ENCODE data around the gene SLC35D1.
"Not testable (repeated sequence)": the region's sequence is repeated elsewhere in the genome, so short reads cannot be mapped to it uniquely, and the experiment has no call there.

Gene SLC35D1

DNA sequence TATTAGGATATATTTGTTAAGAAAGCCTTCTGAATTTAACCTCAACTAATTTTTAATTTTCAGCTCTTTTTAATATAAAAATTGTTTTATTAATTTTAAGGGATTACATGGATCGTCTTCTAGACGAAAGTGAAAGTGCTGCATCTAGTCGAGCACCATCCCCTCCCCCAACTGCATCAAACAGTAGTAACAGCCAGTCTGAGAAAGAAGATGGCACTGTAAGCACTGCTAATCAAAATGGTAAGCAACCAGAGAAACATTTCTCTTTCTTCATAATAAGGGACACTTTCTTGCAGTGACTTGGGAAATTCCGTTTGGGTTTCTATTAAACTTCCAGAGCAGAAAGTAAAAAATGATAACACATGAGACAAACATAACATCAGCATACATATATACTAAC, 72.3 kb downstream of the SLC35D1 start:
- TF ChIP-seq TAF1 (IDR thresholded peaks at IDR 0.05; ENCODE audit: low read depth, low read length), result no peak
- no peak for TF ChIP-seq POLR2A (IDR thresholded peaks at IDR 0.05; ENCODE audit: low read depth, low read length)
- no peak for TF ChIP-seq PAX5 (IDR thresholded peaks at IDR 0.05; ENCODE audit: insufficient read depth, low read length, severe bottlenecking)
- no peak for TF ChIP-seq POU2F2 (IDR thresholded peaks at IDR 0.05; ENCODE audit: low read depth, low read length)
- no peak for TF ChIP-seq POLR2AphosphoS5 (IDR thresholded peaks at IDR 0.05; ENCODE audit: low read depth, low read length)
- no peak for TF ChIP-seq SPI1 (IDR thresholded peaks at IDR 0.05; ENCODE audit: low read depth, low read length)
- FAIRE-seq, result peak; percentile 41
- no peak for DNase-seq (ENCODE audit: insufficient read length, low spot score)

GRCh38 chr1:66980745-66981367, 73.1 kb downstream of the SLC35D1 start:
- no peak for FAIRE-seq
- no peak for DNase-seq (ENCODE audit: insufficient read length, low spot score)
- no peak for TF ChIP-seq TAF1 (IDR thresholded peaks at IDR 0.05; ENCODE audit: low read depth, low read length)
- no peak for TF ChIP-seq POLR2AphosphoS5 (IDR thresholded peaks at IDR 0.05; ENCODE audit: low read depth, low read length)
- no peak for TF ChIP-seq SPI1 (IDR thresholded peaks at IDR 0.05; ENCODE audit: low read depth, low read length)
- no peak for TF ChIP-seq POU2F2 (IDR thresholded peaks at IDR 0.05; ENCODE audit: low read depth, low read length)
- TF ChIP-seq POLR2A (IDR thresholded peaks at IDR 0.05; ENCODE audit: low read depth, low read length), result no peak
- no peak for TF ChIP-seq PAX5 (IDR thresholded peaks at IDR 0.05; ENCODE audit: insufficient read depth, low read length, severe bottlenecking)

DNA sequence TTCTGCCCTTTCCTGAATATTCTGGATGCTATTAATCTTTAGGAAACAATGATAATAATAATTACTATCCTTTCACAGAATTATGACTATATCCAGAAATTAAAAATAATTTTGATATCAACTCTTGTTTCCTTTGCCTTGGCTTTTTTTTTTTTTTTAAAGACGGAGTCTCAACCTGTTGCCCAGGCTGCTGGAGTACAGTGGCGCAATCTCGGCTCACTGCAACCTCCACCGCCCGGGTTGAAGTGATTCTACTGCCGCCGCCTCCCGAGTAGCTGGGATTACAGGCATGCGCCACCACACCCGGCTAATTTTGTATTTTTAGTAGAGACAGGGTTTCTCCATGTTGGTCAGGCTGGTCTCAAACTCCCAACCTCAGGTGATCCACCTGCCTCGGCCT, 74.3 kb downstream of the SLC35D1 start:
- not testable (repeated sequence) for FAIRE-seq; DNase-seq (ENCODE audit: insufficient read length, low spot score)

- FAIRE-seq (no peak), DNase-seq (ENCODE audit: insufficient read length, low spot score) (no peak)
- TF ChIP-seq POLR2AphosphoS5 (IDR thresholded peaks at IDR 0.05; ENCODE audit: low read depth, low read length) (no peak), SPI1 (IDR thresholded peaks at IDR 0.05; ENCODE audit: low read depth, low read length) (no peak), POU2F2 (IDR thresholded peaks at IDR 0.05; ENCODE audit: low read depth, low read length) (no peak), POLR2A (IDR thresholded peaks at IDR 0.05; ENCODE audit: low read depth, low read length) (no peak), TAF1 (IDR thresholded peaks at IDR 0.05; ENCODE audit: low read depth, low read length) (no peak), PAX5 (IDR thresholded peaks at IDR 0.05; ENCODE audit: insufficient read depth, low read length, severe bottlenecking) (no peak)
Measured at GRCh38 chr1:66978201-66978600, 75.7 kb downstream of the SLC35D1 start.

- FAIRE-seq, result no peak
- TF ChIP-seq SPI1 (IDR thresholded peaks at IDR 0.05; ENCODE audit: low read depth, low read length) (no peak), POU2F2 (IDR thresholded peaks at IDR 0.05; ENCODE audit: low read depth, low read length) (no peak), PAX5 (IDR thresholded peaks at IDR 0.05; ENCODE audit: insufficient read depth, low read length, severe bottlenecking) (no peak), POLR2A (IDR thresholded peaks at IDR 0.05; ENCODE audit: low read depth, low read length) (no peak), TAF1 (IDR thresholded peaks at IDR 0.05; ENCODE audit: low read depth, low read length) (no peak)
- no peak for DNase-seq (ENCODE audit: insufficient read length, low spot score)
Measured at GRCh38 chr1:66968574-66968973, 85.4 kb downstream of the SLC35D1 start.

- not testable (repeated sequence) for FAIRE-seq
Measured at GRCh38 chr1:66966188-66966873, 87.6 kb downstream of the SLC35D1 start.

GRCh38 chr1:66957938-66958337, 96.0 kb downstream of the SLC35D1 start:
- TF ChIP-seq PAX5 (IDR thresholded peaks at IDR 0.05; ENCODE audit: insufficient read depth, low read length, severe bottlenecking) (no peak), POLR2AphosphoS5 (IDR thresholded peaks at IDR 0.05; ENCODE audit: low read depth, low read length) (no peak), POLR2A (IDR thresholded peaks at IDR 0.05; ENCODE audit: low read depth, low read length) (no peak), TAF1 (IDR thresholded peaks at IDR 0.05; ENCODE audit: low read depth, low read length) (no peak), SPI1 (IDR thresholded peaks at IDR 0.05; ENCODE audit: low read depth, low read length) (no peak), POU2F2 (IDR thresholded peaks at IDR 0.05; ENCODE audit: low read depth, low read length) (no peak)
- FAIRE-seq (no peak), DNase-seq (ENCODE audit: insufficient read length, low spot score) (no peak)

More at GRCh38 chr1:66966188-66966873, 87.6 kb downstream of the SLC35D1 start:
- DNase-seq (ENCODE audit: insufficient read length, low spot score), result not testable (repeated sequence)

- FAIRE-seq, result peak; percentile 31
- no peak for DNase-seq (ENCODE audit: insufficient read length, low spot score)
- TF ChIP-seq PAX5 (IDR thresholded peaks at IDR 0.05; ENCODE audit: insufficient read depth, low read length, severe bottlenecking), result no peak
- no peak for TF ChIP-seq POLR2A (IDR thresholded peaks at IDR 0.05; ENCODE audit: low read depth, low read length)
- TF ChIP-seq POLR2AphosphoS5 (IDR thresholded peaks at IDR 0.05; ENCODE audit: low read depth, low read length), result no peak
- no peak for TF ChIP-seq TAF1 (IDR thresholded peaks at IDR 0.05; ENCODE audit: low read depth, low read length)
Measured at GRCh38 chr1:66954208-66954607, 99.7 kb downstream of the SLC35D1 start.

- TF ChIP-seq SPI1 (IDR thresholded peaks at IDR 0.05; ENCODE audit: low read depth, low read length) (no peak), POU2F2 (IDR thresholded peaks at IDR 0.05; ENCODE audit: low read depth, low read length) (no peak), POLR2AphosphoS5 (IDR thresholded peaks at IDR 0.05; ENCODE audit: low read depth, low read length) (no peak), PAX5 (IDR thresholded peaks at IDR 0.05; ENCODE audit: insufficient read depth, low read length, severe bottlenecking) (no peak), POLR2A (IDR thresholded peaks at IDR 0.05; ENCODE audit: low read depth, low read length) (no peak), TAF1 (IDR thresholded peaks at IDR 0.05; ENCODE audit: low read depth, low read length) (no peak)
- DNase-seq (ENCODE audit: insufficient read length, low spot score) (no peak), FAIRE-seq (no peak)
Measured at GRCh38 chr1:66951513-66951912, 102.4 kb downstream of the SLC35D1 start.

Data from GM12891 (cell line).